GM12872 (cell line): ENCODE measurements around the gene CDH3.

Experiments used
- CTCF ChIP-seq: IDR thresholded peaks from 3 replicates; pipeline ENCODE4 v1.5.1; 2011; ENCODE audit warnings: low read depth, mild to moderate bottlenecking, low read length, moderate library complexity; ENCODE audit not compliant: insufficient read depth

The CDH3 gene

DNA sequence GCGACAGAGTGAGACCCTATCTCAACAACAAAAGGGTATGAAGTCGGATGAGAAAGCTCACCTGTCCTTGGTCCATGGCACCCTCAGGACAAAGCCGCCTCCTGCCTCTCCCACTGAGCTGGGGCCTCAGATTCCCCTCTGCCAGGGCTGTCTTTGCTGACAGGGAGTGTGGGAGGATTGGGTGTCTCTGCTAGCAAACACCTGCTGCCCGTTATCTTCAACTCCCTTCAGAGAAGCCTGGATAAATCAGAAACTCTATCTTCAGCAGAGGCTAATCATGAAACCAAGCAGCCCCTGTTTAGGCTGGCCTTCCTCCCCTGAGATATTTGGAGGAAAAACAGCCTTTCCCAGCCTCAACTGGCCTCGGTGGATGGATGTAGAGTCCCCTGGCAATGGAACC, 55.7 kb downstream of the CDH3 start:
- TF ChIP-seq CTCF, result no peak

DNA sequence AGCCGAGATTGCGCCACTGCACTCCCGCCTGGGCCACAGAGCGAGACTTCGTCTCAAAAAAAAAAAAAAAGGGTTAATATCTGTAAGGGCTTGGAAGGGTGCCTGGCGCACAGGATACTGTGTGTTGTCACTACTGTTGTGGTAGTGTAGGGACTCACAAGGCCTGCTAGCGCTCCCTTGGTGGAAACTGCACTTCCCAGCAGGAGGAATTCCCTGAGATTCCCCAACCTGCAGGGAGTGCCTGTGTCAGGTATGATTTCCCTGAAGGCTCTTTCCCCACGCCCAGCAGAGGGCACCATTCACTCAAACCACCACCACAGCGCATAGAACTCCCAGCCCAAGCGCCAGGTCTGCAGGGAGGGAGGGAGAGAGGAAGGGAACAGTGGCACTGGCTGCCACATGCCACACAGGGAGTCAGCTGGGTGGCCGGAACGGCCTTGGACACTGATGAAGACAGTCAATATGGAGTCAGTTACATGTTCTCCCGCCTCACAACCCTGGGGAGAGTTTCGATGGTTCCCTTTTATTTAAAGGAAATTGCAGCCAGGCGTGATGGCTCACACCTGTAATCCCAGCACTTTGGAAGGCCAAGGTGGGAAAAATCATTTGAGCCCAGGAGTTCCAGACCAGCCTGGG, 59.2 kb downstream of the CDH3 start:
- TF ChIP-seq CTCF, result peak; percentile 88

DNA sequence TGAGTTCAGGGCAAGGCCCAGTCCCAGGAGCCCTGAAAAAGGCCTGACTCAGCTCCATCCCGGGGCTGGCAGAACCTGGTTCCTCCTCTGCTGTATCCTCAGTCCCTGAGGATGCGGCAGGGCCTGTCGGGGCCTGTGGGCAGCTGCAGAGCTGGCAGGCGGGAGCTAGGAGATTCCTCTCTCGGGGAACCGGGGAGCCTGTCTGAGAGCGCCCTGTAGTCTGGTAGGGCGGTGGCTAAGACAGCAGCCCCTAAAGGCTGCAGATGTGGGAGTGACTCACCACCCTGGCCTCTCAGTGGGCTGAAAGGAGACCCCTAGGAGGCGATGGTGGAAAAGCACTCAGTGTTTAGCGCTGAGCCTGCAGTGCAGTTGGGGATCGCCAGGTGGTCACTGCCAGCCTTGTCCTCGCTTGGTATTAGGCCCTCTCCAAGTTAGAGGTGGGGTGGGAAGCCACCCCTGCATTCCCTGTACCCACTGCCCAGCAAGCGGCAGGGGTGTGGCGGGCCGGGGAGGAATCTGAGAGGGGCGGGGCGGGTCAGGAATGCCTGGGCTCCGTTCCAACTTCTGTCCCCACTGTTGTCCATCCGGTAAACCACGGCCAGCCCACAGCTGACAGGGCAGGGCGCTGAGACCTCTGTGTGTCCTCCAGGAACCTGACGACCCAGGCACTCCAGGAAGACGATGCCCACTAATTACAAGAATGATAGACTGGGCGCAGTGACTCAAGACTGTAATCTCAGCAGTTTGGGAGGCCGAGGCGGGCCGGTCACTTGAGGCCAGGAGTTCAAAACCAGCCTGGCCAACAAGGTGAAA, 62.4 kb downstream of the CDH3 start:
- TF ChIP-seq CTCF, result no peak

GRCh38 chr16:68710211-68710610, 65.1 kb downstream of the CDH3 start:
- TF ChIP-seq CTCF, result no peak

DNA sequence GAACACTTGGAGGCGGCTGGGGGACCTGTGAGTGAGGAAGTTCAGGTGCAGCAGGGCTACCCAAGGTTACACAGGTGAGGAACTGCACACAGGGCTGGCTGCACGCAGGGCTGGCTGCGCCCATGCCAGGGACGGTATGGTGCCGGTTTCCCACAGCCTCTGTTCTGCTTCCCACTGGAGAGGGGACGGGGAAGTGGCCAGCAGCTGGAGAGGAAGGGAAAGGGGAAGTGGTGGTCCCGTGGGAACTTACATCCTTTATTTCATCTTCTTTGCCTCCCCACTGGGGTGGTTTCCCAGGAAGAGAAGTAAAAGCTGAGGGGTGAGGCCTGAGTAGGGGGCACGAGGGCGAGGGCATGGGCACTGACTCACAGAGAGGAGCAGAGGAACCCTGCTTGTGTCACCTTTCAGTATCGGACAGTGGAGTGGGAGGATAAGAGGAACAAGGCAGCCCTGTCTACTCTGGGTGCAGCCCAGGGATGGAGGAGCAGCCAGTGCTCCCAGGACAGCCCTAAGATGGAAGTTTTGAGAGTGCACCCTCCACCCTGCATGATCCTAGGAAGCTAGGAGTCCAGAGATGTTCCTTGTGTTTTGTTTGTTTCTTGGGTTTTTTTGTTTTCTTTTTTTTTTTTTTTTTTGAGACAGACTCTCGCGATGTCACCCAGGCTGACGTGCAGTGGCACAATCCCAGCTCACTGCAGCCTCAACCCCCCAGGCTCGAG, 66.5 kb downstream of the CDH3 start:
- no peak for TF ChIP-seq CTCF

DNA sequence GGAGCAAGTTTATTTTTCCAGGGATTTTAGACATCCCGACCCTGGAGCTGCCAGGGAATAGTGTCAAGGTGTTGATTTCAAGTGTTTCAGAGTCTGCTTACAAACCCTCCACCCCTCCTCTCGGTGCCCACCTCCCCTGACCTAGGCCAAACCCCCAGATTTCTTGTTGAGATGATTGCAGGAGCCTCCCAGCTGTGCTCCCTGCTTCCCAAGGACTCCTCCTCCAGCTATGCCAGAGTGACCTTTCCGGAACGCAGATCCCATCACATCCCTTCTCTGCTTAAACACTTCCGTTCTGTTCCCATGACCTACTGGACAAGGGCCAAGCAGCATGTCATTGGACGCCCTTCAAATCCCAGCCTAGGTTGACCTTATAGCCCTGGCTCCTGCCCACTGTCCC, 68.3 kb downstream of the CDH3 start:
- no peak for TF ChIP-seq CTCF

GRCh38 chr16:68715471-68715870, 70.4 kb downstream of the CDH3 start:
- TF ChIP-seq CTCF, result no peak
